Measurements from ENCODE around the gene PSMD5. TPM values are rescaled to one million over a fixed set of nuclear protein-coding genes. Genes with fewer than 3 reads are reported as not detected.

Gene PSMD5
- polyA plus RNA-seq, 1 of the 3 experiments (the other 2 are of a cell fraction), result 13.7 TPM

DNA sequence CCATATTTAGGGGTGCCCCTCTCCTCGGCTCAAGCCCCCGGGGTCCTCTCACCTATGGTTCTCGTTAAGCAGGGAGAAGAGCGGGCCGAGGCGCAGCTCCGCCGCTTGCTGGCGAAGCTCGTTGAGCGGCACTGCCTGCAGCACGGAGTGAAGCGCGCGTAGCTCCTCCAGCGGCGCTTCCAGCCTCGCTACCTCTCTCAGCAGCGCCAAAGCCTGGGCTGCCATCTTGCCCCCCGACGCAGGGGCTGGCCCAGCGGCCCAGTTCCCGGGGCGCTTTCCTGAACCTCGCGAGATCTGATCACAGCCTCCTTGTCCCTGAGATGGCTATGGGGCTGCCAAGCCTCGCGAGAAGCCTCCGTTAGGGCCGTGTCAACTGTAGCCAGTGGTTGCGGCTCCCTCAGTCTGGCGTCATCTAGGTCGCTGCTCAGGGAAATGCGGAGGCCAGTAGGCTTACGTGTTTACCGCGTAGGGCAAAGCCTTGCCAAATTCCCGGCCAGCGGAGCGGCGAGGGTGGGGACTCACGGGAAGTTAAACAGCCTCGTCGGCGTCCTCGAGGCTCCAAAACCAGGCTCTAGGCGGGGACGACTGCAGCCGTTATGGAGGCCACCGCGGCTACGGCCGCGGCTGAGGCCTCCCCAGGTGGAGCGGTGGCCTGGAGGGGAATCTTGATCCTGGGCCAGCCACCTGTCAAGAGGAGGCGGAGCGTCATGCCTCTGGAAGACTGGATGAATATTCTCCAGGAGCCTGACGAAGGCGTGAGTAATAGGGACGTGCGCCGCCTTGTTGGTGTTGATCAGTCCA, at the start of gene PSMD5 (continued):
- TF ChIP-seq, protein P1, sequence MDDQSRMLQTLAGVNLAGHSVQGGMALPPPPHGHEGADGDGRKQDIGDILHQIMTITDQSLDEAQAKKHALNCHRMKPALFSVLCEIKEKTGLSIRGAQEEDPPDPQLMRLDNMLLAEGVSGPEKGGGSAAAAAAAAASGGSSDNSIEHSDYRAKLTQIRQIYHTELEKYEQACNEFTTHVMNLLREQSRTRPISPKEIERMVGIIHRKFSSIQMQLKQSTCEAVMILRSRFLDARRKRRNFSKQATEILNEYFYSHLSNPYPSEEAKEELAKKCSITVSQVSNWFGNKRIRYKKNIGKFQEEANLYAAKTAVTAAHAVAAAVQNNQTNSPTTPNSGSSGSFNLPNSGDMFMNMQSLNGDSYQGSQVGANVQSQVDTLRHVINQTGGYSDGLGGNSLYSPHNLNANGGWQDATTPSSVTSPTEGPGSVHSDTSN (IDR thresholded peaks at IDR 0.05), result peak; percentile 27; the same call in 1 of the 2 replicates
- peak; percentile 100 for TF ChIP-seq CHD2 (IDR thresholded peaks at IDR 0.05; ENCODE audit: low read length, partially characterized antibody)
- TF ChIP-seq, protein P2, sequence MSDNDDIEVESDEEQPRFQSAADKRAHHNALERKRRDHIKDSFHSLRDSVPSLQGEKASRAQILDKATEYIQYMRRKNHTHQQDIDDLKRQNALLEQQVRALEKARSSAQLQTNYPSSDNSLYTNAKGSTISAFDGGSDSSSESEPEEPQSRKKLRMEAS (IDR thresholded peaks at IDR 0.05; ENCODE audit: low read depth), result peak; percentile 91
- TF ChIP-seq SMC3 (IDR thresholded peaks at IDR 0.05; ENCODE audit: low read depth, low read length), result no peak
- no peak for TF ChIP-seq RCOR1 (IDR thresholded peaks at IDR 0.05; ENCODE audit: low read length)
- TF ChIP-seq YY1 (IDR thresholded peaks at IDR 0.05; ENCODE audit: low read depth), result peak; percentile 94
- TF ChIP-seq JUND (IDR thresholded peaks at IDR 0.05), result peak; percentile 11; the same call in 1 of the 2 replicates
- TF ChIP-seq, protein P3, sequence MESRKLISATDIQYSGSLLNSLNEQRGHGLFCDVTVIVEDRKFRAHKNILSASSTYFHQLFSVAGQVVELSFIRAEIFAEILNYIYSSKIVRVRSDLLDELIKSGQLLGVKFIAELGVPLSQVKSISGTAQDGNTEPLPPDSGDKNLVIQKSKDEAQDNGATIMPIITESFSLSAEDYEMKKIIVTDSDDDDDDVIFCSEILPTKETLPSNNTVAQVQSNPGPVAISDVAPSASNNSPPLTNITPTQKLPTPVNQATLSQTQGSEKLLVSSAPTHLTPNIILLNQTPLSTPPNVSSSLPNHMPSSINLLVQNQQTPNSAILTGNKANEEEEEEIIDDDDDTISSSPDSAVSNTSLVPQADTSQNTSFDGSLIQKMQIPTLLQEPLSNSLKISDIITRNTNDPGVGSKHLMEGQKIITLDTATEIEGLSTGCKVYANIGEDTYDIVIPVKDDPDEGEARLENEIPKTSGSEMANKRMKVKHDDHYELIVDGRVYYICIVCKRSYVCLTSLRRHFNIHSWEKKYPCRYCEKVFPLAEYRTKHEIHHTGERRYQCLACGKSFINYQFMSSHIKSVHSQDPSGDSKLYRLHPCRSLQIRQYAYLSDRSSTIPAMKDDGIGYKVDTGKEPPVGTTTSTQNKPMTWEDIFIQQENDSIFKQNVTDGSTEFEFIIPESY (IDR thresholded peaks at IDR 0.05; ENCODE audit: borderline replicate concordance, low read depth), result peak; percentile 100
- TF ChIP-seq GABPA (IDR thresholded peaks at IDR 0.05; ENCODE audit: low read depth), result no peak
- peak; percentile 50; the same call in 1 of the 2 replicates for TF ChIP-seq ELF1 (IDR thresholded peaks at IDR 0.05)
- no peak for TF ChIP-seq NRF1 (IDR thresholded peaks at IDR 0.05; ENCODE audit: low read depth, low read length)
- peak; percentile 83; the same call in 1 of the 2 replicates for TF ChIP-seq RFX5 (IDR thresholded peaks at IDR 0.05; ENCODE audit: low read length)

DNA sequence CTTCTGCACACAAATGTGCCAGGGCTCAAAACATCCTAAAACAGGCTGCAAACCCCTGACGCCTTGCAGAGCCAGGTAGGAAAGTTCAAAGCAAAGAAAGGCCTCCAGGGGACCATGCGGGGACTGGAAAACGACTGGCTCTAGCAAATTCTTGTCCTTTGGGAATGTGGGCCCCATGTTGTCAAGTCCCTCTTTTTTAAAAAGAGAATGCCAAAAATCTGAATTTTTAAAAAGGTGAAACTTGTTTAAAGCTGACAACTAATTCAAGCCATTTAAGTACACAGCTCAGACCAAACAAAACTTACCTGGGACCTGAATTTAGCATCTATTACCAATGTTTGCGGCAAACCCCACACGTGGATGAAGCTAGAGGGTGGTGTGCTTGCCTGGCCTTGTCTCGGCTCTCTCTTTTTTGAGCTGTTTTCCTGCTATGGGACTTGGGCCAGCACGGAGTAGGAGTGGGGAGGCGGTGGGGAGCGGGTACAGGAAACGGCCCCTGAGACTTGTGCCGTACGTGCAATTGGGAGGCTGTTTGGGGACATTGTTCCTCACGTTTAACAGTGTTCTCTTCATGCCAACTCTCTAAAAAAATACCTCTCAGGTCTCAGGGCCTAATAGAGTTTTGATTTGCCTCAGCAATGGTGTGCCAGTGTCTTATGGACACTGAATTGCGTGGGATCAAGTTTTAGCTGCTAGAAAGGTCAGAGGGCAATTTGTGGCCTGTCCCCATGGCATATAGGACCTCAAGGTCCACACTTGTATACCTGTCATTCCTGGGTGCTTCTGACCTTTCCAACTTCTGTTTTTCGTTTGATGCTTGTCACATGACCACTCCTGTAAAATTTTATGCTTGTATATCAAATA, 49.4 kb upstream of the PSMD5 start:
- Histone ChIP-seq H3K9me3 (no peaks in the 10 kb centered on the region), H3K9me2 (no peaks in the 10 kb centered on the region), H3K4me2 (no peak overlapping the region), H3K79me2 (ENCODE audit: insufficient read depth) (no peaks in the 10 kb centered on the region), H4K20me1 (ENCODE audit: insufficient read depth) (no peaks in the 10 kb centered on the region), H3K36me3 (replicated peaks in 1 of 2; ENCODE audit: control insufficient read depth in 1 of 2, insufficient read depth in 2 of 2, low read length in 1 of 2) (no peaks in the 10 kb centered on the region), H3K27ac (ENCODE audit: low read depth in 2 of 2, low read length in 1 of 2) (no peak overlapping the region), H2AFZ (ENCODE audit: low read depth) (no peak overlapping the region), H3K4me3 (ENCODE audit: low read depth in 2 of 2, low read length in 1 of 2) (no peak overlapping the region), H3K4me1 (ENCODE audit: control insufficient read depth in 1 of 2, insufficient read depth in 2 of 2, low read depth in 1 of 2, low read length in 1 of 2) (no peaks in the 10 kb centered on the region; a peak in 1 of 4 replicates), H3K9ac (no peak overlapping the region), H3F3A (replicated peaks; ENCODE audit: insufficient read depth) (peaks cover 11% of the 10 kb centered on the region), H3K27me3 (ENCODE audit: insufficient read depth) (no peaks in the 10 kb centered on the region)
- POLR2A ChIA-PET, result interaction anchor here (0.9 kb wide), 1 partner anchor 36 kb away, joined by 3 read pairs; no protein-coding TSS in a partner anchor
- no peak for DNase-seq
- WGBS (ENCODE audit: low lambda C conversion rate), result 89% methylated on average over 15 of the region's 15 CpGs
- CTCF ChIA-PET, result interaction anchor here (1.4 kb wide), 1 partner anchor 15 kb away, joined by 3 read pairs; no protein-coding TSS in a partner anchor
- TF ChIP-seq RXRA (IDR thresholded peaks at IDR 0.05; ENCODE audit: borderline replicate concordance, low read depth), result no peak
- TF ChIP-seq FOSL2 (IDR thresholded peaks at IDR 0.05; ENCODE audit: borderline replicate concordance, low read depth), result no peak
- no peak for TF ChIP-seq NFIC (IDR thresholded peaks at IDR 0.05; ENCODE audit: borderline replicate concordance)
- TF ChIP-seq SIN3A (IDR thresholded peaks at IDR 0.05; ENCODE audit: borderline replicate concordance, low read depth, low read length), result no peak
- TF ChIP-seq EZH2phosphoT487 (IDR thresholded peaks at IDR 0.05; ENCODE audit: borderline replicate concordance, low read depth), result no peak
- TF ChIP-seq RFX5 (IDR thresholded peaks at IDR 0.05; ENCODE audit: low read length), result no peak

Measured in SK-N-SH (cell line).